Cardiac fibroblast (primary cell): ENCODE results near the gene UBQLN4.

ENCODE experiments used
- DNase-seq, 2 donors: peaks; one replicate each; pipeline versions ENCODE4 v3.0.0 to v3.0.0-alpha.2; 2010; ENCODE audit warnings: low read depth in 2 of 2
- H3K4me3 ChIP-seq, 2 donors: replicated peaks in 1 of 2; 1 replicate in 1 of 2; 2 replicates in 1 of 2; pipeline ENCODE4 v1.5.1; 2011; ENCODE audit warnings: low read depth in 2 of 2, low read length in 2 of 2, mild to moderate bottlenecking in 2 of 2, moderate library complexity in 1 of 2
- CTCF ChIP-seq: IDR thresholded peaks from one replicate; pipeline ENCODE4 v1.5.1; 2011; ENCODE audit warnings: low read depth, mild to moderate bottlenecking, low read length, inconsistent platforms

Gene UBQLN4

DNA sequence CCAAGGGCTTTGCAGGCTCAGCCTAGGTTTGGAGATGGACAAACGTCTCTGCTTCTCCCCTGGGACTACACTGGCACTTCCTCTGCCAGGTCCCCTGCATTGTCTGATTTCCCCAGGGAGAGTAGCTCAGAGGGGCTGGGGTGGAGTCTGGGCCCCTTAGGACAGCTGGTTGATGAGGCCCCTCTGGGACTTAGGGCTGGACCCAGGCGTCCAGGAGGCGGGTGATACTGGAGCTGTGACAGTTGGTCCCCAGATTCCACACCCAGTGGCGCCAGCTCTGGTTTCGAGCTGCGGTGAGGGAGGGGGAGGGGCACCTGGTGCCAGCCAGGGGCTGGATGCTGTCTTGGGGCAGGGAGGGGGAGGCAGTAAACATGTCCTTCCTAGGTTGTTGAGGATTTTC is 36.1 kb upstream of the UBQLN4 start:
- no peak overlapping the region for H3K4me3 ChIP-seq
- DNase-seq, result no peak
- no peak for TF ChIP-seq CTCF

DNA sequence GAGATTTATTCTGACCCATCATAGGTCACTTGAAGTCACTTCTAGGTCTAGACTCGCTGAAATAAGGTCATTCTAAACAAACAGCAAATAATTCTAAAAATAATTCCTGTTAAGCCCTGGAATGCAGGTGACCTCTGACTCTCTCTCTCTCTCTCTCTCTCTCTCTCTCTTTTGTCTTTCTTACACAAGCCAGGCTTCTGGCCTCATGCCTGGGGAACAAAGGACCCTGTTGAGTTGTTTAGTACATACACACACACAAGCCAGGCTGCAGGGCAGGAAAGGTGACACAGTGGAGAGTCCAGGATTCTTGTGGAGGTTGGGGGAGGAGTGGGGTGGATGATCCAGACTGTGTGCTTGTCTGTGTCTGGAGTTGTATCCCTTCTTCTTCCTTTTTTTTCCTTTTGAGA is 32.7 kb upstream of the UBQLN4 start:
- no peak overlapping the region for H3K4me3 ChIP-seq
- peak; percentile 85 to 89 for DNase-seq
- TF ChIP-seq CTCF, result no peak

DNA sequence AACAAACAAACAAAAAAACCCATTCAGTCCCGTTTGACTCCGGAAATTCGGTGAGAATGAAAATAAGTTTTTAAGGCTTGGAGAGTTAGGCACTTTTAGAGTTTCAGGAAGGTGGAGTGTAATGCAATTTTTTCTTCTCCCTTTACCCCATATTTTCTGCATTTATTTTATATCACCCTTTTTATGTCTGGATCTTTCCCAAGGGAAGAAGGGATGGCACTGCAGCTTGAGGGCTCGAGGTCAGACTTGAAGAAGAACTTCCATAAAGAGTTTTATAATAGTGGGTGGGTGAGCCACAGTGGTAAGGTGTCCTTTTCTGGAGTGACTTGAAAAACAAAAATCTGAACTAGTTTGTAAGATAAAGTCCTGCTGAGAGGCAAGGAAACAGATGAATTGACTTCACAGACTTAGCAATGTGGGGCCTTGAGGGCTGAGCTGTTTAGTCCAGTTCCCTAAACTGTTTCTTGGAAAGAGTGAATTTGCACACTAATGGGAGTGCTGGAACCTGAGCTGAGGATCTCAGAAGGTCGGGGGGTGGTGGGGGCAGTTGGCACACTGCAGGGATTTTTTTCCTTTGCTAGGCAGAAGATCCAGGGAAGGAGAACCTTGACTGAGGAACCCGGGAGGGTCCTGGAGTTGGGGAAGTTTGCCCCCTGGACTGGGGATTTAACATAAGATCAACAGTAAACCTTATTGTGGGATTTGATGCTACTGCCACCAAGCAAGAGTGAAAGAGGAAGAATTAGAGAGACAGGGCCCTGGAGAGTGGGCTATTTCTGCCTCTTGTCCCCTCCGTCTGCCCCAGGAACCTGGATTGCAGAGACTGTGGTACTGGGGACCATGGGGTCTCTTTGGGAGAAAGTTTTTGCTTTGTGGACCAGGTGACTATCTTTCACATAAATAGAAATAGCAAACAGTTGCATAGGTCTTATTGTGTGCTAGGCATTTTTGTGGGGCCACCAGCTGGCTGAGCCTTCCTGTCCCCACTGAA is 30.5 kb upstream of the UBQLN4 start:
- no peak for DNase-seq
- TF ChIP-seq CTCF, result no peak
- H3K4me3 ChIP-seq, result no peak overlapping the region

DNA sequence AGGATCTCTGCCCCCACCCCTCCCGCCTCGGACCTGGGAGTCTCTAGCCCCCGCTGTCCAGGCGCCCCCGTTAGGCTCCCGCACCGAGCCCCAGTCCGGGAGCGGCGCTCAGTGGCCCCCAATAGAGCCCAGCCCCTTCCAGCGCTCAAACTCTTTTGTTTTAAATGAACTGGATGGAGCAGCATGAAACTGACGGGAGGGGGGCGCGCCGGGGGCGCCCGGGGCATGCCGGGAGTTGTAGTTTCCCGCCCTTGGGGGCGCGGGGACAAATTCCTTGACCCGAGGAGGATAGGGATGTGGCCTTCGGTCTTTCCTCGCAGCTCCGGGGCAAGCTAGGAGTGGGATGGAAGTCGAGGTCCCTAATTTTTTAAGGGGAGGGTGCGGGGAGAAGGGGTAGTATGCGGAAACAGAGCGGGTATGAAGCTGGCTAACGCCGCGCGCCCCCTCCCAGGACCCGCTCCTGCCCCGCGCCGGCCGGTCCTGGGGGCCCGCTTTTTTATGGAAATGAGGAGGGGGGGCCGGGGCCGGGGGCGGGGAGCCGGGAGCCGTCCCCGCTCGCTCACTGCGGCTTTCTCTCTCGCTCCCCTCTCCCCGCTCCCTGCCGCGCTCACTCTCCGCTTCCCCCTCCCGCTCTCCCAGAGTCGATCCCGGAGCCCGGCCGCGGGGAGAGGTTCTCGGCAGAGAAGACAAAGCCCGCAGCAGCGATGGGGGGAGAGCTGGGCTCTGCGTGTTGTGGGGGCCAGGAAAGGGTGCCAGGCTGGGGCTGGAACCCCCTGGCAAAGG is 28.9 kb upstream of the UBQLN4 start, which contains the start of gene MEX3A:
Gene MEX3A (minus strand): TSS at position 157 of the 783 bp plus-strand sequence. CDS start 467 bp downstream, outside the sequence.
- peak; percentile 65 to 77 for DNase-seq
- no peak for TF ChIP-seq CTCF
- H3K4me3 ChIP-seq, result peak within 1 kb of the TSS; percentile 73 to 79

DNA sequence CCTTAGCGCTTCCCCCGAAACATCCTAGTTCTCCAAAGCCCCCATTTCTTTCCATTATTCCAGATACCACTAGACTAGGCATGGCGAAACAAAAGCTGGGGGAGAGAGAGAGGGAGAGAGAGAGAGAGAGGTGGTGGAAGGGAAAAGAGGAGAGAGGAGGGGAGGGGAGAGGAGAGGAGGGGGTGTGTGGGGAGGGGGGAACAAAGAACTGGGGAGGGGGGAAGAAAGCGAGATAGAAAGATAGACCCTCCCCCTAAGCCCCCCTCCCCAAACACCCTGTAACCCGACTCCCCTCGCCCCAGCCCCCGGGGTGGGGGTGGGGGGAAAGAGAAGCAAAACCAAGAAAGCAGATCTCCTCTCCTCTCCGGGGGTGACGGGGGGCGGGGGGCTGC is 28.3 kb upstream of the UBQLN4 start:
- H3K4me3 ChIP-seq, result peak overlapping the region; percentile 73 to 79
- TF ChIP-seq CTCF, result no peak
- DNase-seq, result no peak

- peak overlapping the region; percentile 73 to 79 for H3K4me3 ChIP-seq
- DNase-seq, result no peak
- no peak for TF ChIP-seq CTCF
These were observed 27.8 kb upstream of the UBQLN4 start for GRCh38 chr1:156081180-156081916.
